ENCODE measurements around the gene NCSTN.

GRCh38 chr1:160361814-160362167 lies 18.6 kb downstream of the NCSTN start:
- TF ChIP-seq CTCF (IDR thresholded peaks at IDR 0.05; ENCODE audit: insufficient read depth, low read length, poor library complexity, severe bottlenecking) (no peak), EZH2phosphoT487 (conservative IDR thresholded peaks at IDR 0.05; ENCODE audit: low read length) (no peak)
